T-helper 1 cell (primary cell): Measurements from ENCODE around the gene ZNF487.
"Not testable (repeated sequence)": the region's sequence is repeated elsewhere in the genome, so short reads cannot be mapped to it uniquely, and the experiment has no call there.

Source experiments
- DNase-seq, 5 donors: peaks; one replicate each; pipeline ENCODE4 v3.0.0-alpha.2; 2012 to 2020
- total RNA-seq, 4 donors: gene quantifications; one replicate each; lab custom pipeline; 2026; lab: John Stamatoyannopoulos, UW

ZNF487 gene
- 11.0 to 12.6 (median 11.9) reads per million in 4 donors for total RNA-seq

GRCh38 chr10:43436291-43437140 is at the start of gene ZNF487:
ZNF487 (plus strand) TSS chr10:43437111; CDS start chr10:43475814, 38,703 bp downstream.
- peak; percentile 74 to 92 (median 84) for DNase-seq

GRCh38 chr10:43387678-43388032 is 49.3 kb upstream of the ZNF487 start:
- DNase-seq: no peak

- no peak for DNase-seq
These were observed 47.0 kb upstream of the ZNF487 start for GRCh38 chr10:43389867-43390266.

GRCh38 chr10:43390333-43390732 is 46.6 kb upstream of the ZNF487 start:
- DNase-seq: no peak

GRCh38 chr10:43390759-43391158 is 46.2 kb upstream of the ZNF487 start:
- peak in 2 of 5 donors; percentile 15 to 26 for DNase-seq

- DNase-seq: no peak
These were observed 45.4 kb upstream of the ZNF487 start for GRCh38 chr10:43391496-43391895.

- no peak for DNase-seq
These were observed 44.2 kb upstream of the ZNF487 start for GRCh38 chr10:43392748-43393147.

GRCh38 chr10:43393186-43393585 is 43.7 kb upstream of the ZNF487 start:
- not testable (repeated sequence) for DNase-seq

GRCh38 chr10:43393606-43394360 is 43.1 kb upstream of the ZNF487 start:
- no peak for DNase-seq

GRCh38 chr10:43394868-43395267 is 42.0 kb upstream of the ZNF487 start:
- DNase-seq: no peak

GRCh38 chr10:43395571-43396060 is 41.3 kb upstream of the ZNF487 start:
- peak in 3 of 5 donors; percentile 23 to 50 (median 25) for DNase-seq

- DNase-seq: peak; percentile 49 to 83 (median 63)
These were observed 40.6 kb upstream of the ZNF487 start for GRCh38 chr10:43396061-43396927.

GRCh38 chr10:43396928-43397624 is 39.8 kb upstream of the ZNF487 start:
- DNase-seq: peak; percentile 63 to 92 (median 67)

- no peak for DNase-seq
These were observed 38.0 kb upstream of the ZNF487 start for GRCh38 chr10:43398939-43399319.

- peak in 1 of 5 donors; percentile 56 for DNase-seq
These were observed 37.3 kb upstream of the ZNF487 start for GRCh38 chr10:43399320-43400310.

- no peak for DNase-seq
These were observed 35.3 kb upstream of the ZNF487 start for GRCh38 chr10:43401627-43402026.

GRCh38 chr10:43402176-43402575 is 34.7 kb upstream of the ZNF487 start:
- no peak for DNase-seq

GRCh38 chr10:43402880-43403452 is 33.9 kb upstream of the ZNF487 start:
- no peak for DNase-seq

- no peak for DNase-seq
These were observed 32.8 kb upstream of the ZNF487 start for GRCh38 chr10:43403911-43404703.
